ENCODE measurements around the gene ERGIC1.

DNA sequence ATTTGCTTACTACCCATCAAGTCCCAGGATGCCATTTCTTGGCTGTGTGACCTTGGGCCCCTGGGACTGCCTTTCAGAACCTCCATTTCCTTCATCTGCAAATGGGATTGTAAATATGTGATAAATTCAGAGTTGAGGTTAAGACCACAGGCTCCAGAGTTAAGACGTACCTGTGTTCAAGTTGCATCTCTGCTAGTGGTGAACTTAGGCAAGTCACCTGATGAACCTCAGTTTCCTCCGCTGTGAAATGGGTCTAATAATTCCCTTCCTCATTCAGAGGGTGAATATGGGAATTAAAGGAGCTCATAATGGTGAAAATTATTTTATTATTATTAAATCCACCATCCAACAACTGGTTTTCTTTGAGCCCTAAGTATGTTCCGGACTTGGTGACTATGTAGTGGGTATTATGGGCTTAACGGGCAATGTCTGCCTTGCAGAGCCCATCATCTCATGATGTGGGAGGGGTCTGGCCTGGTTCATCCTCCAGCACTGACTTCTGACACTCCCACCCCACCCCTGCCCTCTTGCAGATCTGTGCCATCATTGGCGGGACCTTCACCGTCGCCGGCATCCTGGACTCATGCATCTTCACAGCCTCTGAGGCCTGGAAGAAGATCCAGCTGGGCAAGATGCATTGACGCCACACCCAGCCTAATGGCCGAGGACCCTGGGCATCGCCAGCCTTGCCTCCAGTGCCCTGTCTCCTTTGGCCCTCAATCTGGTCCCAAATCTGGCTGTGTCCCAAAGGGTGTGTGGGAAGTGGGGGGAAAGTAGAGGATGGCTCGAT is 116.3 kb downstream of the ERGIC1 start:
- TF ChIP-seq CTCF (conservative IDR thresholded peaks at IDR 0.05; ENCODE audit: low read depth in 2 of 2) (no peak), EZH2 (IDR thresholded peaks at IDR 0.05; ENCODE audit: low read depth, unreplicated experiment) (no peak), CREB1 (CRISPR knock-in tag; IDR thresholded peaks at IDR 0.05; ENCODE audit: low read depth) (no peak), JUNB (IDR thresholded peaks at IDR 0.05; ENCODE audit: unreplicated experiment) (no peak), STAT1 (IDR thresholded peaks at IDR 0.05; ENCODE audit: unreplicated experiment) (no peak), POLR2AphosphoS5 (IDR thresholded peaks at IDR 0.05; ENCODE audit: low read depth) (no peak)
